KOPT-K1 (cell line): ENCODE results near the gene RIN3.

ENCODE experiments used
- H3K27ac ChIP-seq: fragments of 200-600 bp; sonication (generic); 2 replicates; pipeline ENCODE4 v1.5.1; 2016; ENCODE audit warnings: antibody characterized with exemption, mild to moderate bottlenecking, low read depth, low read length; ENCODE audit not compliant: poor library complexity, severe bottlenecking
- H3K36me3 ChIP-seq: fragments of 200-600 bp; sonication (generic); 2 replicates; pipeline ENCODE4 v1.5.1; 2017; ENCODE audit warnings: antibody characterized with exemption, mild to moderate bottlenecking, low read length, moderate library complexity; ENCODE audit not compliant: insufficient read depth
- H3K9me3 ChIP-seq: fragments of 200-600 bp; sonication (generic); 2 replicates; pipeline ENCODE4 v1.5.1; 2017; ENCODE audit warnings: antibody characterized with exemption, low read length, mild to moderate bottlenecking; ENCODE audit not compliant: insufficient read depth, poor library complexity, severe bottlenecking

The RIN3 gene

DNA sequence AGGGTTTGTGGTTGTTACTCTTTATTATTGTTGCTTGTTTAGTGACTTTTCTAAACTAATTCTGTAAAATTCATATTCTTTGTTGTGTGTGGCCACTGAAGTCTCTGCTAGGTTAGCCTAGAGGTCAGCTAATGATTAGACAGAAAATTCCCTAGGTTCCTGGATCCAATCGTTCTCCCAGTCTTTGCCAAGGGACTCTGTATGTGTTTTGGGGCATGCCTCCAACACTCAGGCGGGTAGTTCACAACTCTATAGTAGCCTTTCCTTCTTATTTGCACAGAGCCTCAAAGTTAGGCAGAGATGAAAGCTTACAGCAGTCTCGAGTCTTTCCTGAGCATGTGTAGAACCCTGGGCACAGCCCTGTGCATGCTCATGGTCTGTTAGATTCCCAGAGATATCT lies 32.7 kb upstream of the RIN3 start:
- peaks cover 4% of the 10 kb centered on the region for H3K9me3 ChIP-seq
- no peaks in the 10 kb centered on the region for H3K36me3 ChIP-seq
- H3K27ac ChIP-seq, result no peak overlapping the region

DNA sequence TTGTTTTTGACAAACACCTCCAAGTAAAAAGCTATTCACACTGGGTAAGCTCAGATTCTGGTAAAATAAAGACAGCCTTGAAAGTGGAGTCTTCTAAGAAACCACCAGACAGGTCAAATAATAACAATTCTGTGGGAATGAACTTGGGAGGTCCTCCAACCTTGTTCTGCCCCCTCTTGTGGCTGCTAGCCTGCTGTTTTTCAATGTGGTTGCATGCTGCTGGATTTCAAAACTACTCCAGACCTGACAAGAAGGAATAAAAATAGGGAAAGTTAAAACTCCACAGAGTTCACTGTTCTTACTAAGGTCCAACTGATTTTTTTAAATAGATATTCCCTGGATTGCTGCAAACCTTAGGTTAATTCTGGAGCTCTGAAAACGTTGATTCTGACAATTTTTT lies 32.2 kb upstream of the RIN3 start:
- Histone ChIP-seq H3K36me3 (no peaks in the 10 kb centered on the region), H3K9me3 (peaks cover 4% of the 10 kb centered on the region), H3K27ac (no peak overlapping the region)

DNA sequence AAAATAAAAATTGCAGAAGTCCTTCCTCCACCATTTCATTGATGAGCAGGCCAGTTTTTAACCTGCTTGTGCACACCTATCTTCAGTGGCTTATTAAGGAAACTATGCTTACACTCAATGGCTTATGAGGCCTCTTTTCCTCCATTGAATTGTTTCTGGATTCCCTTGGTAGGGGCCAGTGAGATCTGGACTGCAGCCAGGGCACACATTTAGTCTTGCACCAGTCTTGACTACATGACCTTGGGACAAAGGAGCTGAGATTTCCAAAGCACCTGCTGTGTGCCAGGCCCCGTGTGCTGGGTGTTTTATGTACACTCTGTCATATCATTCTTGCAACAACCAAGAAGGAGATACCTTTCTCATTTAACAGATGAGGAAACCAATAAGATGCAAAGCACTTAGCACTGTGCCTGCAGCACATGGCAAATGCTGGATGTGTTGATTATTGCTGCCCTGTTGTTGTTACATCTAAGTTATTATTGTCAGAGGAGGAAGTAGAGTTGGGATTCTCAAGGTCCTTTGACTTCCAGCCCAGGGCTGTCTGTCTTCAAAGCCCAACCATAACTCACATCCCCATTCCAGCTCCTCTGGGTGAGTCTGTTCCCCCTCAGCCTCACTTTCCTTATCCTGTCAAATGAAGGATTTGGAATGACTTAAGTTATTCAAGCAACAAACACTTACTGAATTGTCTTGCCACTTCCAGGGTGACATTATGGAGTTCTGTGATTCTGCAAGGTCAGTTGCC lies 31.6 kb upstream of the RIN3 start:
- Histone ChIP-seq H3K36me3 (no peaks in the 10 kb centered on the region), H3K9me3 (peaks cover 4% of the 10 kb centered on the region), H3K27ac (no peak overlapping the region)

DNA sequence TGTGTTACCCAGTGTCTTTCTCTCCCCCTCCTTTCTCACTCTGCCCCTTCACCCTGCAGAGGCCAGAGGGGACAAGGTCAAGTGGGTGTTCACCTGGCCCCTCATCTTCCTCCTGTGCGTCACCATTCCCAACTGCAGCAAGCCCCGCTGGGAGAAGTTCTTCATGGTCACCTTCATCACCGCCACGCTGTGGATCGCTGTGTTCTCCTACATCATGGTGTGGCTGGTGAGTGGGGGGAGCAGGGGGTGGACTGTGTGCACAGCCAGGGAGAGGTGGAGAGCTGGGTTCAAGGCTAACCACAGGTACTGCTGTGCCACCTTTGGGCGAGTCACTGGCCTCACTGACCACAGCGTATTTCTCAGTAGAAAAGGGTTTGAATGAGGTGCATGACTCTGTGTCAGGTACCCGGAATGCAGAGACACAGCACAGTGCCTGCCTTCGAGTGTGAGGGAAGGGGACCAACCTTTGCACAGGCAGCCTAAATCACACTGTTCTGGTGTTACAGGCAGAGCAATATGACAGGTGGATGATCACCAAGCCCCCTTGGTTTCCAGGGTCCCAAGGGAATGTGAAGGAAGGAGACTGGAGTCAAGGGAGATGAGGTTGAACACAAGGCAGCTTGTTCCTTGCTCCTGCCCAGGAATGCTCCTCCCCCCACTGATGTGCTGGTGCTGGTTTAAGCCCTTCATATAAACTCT lies 30.8 kb upstream of the RIN3 start:
- Histone ChIP-seq H3K27ac (no peak overlapping the region), H3K36me3 (no peaks in the 10 kb centered on the region), H3K9me3 (peaks cover 4% of the 10 kb centered on the region)

DNA sequence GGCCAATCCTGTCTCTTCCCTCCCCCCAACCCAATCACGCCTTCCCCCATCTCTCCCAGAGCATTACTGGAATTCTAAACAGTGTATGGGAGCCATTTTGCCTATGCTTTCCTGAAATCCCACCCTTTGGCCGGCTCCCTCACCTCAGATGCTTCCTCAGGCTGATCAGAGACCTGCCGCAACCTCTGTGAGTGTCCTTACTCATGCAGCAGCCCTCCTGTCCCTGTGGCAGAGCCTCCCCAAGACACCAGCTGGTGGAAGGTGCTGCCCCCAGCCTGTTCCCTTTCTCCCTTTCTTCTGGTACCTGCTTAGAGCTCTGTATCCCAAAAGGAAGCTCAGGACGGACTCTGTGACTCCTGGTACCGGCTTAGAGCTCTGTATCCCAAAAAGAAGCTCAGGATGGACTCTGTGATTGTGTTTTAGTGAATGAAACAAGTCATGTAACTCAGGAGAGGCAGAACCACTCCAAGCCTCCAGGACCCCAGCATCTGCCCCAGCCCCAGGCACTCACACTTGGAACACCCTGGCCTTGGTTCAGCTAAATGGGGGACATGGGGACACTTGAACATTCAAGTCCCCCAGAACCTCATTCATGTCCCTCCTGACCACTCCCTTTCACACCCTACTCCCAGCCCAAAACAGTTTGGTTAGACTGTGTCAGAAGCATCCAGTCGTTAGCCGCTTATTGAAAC lies 29.3 kb upstream of the RIN3 start:
- Histone ChIP-seq H3K36me3 (no peaks in the 10 kb centered on the region), H3K27ac (no peak overlapping the region)

DNA sequence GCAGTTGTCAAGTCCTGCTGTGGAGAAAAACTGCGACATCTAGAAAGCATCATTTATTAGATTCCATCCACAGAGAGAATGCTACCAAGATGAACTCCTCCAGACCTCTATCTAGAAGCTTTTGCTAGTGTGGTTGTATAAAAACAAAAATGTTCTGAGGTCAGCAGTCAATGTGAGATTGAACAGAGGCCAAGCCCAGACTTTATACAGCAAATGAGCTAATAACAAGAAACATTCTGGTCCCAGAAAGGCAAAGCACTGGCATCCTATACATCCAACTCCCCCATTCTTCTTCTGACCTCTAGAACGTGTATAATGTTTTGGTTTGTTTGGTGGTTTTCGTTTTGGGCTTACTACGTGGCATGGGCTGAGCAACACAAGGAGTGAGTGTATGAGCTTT lies 26.7 kb upstream of the RIN3 start:
- H3K9me3 ChIP-seq, result no peaks in the 10 kb centered on the region
- H3K27ac ChIP-seq, result no peak overlapping the region
- no peaks in the 10 kb centered on the region for H3K36me3 ChIP-seq

More for the DNA sequence above, 29.3 kb upstream of the RIN3 start:
- no peaks in the 10 kb centered on the region for H3K9me3 ChIP-seq

DNA sequence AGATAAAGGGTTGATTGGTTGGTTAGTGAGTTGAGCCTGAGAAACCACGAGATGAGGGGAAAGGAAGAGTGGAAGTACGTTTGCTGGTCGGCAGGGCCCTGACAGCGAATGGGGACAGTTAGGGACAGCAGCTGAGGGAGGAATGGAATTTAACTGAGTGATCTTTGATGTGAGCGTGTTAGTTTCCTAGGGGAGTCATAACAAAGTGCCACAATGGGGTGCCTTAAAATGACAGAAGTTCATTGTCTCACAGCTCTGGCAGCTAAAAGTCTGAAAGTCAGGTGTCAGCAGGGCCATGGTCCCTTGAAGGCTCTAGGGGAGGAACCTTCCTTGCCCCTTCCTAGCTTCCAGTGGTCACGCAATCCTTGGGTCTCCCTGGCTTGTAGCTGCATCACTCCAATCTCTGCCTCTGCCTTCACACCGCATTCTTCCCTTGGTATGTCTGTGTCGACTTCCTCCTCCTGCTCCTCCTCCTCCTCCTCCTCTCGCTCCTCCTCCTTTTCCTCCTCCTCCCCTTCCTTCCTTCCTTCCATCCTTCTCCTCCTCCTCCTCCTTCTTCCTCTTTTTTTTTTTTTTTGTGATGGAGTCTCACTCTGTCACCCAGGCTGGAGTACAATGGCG lies 26.0 kb upstream of the RIN3 start:
- no peaks in the 10 kb centered on the region for H3K9me3 ChIP-seq
- H3K36me3 ChIP-seq, result no peaks in the 10 kb centered on the region
- no peak overlapping the region for H3K27ac ChIP-seq

DNA sequence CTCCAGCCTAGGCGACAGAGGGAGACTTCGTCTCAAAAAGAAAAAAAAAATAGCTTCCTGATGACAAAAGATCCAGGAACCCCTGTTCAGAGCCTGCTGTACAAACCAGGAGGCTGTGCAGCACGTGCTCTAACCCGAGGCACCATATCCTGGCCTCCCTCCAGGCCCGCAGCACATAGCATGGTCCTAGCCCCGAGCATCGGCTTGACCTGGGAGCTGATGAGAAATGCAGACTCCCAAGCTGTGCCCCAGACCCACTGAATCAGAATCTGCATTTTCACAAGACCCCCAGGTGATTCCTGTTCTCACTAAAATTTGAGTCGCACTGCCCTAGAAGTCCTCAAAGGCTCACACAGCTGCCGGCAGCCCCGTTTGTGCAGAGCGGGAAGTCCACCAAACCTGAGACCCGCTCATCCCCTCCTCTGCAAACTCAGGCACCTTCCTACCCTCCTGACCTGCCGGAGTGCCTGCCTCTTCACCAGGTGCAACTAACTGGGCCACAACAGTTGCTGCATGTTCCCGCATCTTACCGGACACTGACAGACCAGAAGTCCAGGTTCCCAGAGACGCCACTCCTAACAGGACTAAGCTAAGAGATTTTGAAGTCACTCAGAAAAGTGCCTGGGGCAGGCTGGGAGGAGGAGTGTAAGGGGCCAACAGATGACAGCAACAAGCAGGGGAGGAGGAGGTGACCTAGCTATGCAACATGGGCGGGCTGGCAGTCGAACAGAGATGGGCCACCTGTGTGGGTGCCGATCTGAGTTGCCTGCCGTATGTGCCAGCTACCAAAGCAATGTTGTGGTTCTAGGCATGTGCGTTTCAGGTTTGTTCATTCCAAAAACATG lies 24.0 kb upstream of the RIN3 start:
- no peaks in the 10 kb centered on the region for H3K36me3 ChIP-seq
- no peaks in the 10 kb centered on the region for H3K9me3 ChIP-seq
- no peak overlapping the region for H3K27ac ChIP-seq

DNA sequence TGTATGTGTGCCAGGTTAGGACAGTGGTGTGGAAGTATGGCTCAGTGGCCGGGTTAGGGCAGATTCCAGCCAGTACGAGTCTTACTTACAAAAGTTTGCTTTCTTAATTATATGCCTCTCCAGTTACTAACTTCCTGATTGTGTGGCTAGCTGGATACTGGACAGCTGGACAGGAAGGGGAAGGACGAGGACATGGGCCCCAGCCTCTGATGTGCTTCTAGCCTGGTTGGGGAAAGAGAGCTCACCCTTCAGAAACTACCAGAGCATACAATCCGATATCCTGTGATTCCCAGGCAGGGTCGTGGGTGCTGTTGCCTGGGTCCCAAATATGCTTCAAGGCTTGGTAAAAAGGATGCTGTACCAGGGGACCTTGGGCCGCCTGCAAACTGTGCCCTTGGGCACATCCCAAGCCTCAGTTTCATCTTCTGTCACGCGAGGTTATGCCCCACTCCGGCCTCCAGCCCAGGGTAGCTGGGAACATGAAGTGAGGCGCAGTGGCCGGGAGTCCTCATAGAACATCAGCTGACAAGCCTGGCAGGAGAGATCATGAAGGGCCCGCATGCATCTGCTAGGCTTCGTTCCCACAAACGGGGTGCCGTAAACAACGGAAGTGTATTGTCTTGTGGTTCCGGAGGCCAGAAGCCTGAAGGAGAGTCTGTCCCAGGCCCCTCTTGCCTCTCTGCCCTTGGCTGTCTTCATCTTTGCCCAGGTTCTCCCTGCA lies 23.2 kb upstream of the RIN3 start:
- Histone ChIP-seq H3K27ac (no peak overlapping the region), H3K9me3 (no peaks in the 10 kb centered on the region), H3K36me3 (no peaks in the 10 kb centered on the region)

DNA sequence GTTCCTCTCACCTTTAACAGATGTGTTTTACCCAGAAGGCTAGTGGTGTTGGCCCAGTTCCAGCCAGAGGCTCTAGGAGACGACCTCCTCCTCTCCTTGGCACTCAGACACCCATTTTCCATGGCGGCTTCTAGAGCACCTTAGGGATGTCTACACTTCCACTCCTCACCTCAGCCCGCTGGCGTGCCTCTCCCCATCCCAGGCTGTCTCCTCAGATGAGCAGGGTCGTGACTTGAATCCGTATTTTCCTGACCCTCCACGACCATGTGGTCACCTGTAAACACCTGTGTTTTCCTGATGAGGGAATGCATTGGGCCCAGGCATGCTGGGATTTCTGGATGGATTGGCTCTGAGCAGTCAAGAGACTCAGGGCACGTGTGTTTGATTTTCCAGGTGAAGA lies 21.8 kb upstream of the RIN3 start:
- Histone ChIP-seq H3K36me3 (no peaks in the 10 kb centered on the region), H3K27ac (no peak overlapping the region), H3K9me3 (no peaks in the 10 kb centered on the region)

DNA sequence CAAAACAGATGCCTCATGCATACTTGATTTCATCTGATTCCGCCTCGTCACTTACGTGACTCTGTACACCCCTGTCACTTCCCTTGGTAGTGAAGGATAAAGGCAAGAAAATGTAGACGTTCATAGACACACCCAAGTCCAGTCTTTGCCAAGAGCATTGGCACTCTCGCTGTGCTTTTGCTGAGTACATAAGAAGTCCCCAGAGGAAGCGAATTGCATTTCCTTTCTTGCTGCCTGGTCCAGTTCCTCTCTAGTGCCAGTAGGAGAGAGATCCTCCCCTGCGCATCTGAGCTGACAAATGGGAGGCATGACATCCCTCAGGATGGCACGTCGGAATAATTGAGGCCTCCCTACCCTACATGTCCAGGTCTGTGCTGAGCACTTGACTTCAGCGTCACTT lies 21.3 kb upstream of the RIN3 start:
- Histone ChIP-seq H3K27ac (no peak overlapping the region), H3K9me3 (no peaks in the 10 kb centered on the region), H3K36me3 (no peaks in the 10 kb centered on the region)

DNA sequence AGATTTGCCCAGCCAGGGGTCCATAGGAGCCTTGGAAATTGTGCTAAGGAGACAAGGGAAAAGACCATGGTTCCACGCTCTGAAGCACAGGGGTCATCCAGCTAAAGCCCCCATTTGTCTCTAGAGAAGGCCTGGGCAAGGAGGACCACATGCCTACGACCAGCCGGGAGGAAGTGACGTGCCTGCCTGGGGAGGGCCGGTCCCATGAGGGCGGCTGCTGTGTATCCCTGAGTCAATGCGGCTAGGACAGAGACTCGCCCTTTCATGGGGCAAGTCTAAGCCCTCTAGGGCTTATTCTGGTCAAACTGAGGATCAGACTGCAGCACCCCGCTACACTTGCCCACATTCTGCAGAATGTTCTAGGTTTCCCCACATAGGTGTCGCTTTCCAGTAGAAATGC lies 20.6 kb upstream of the RIN3 start:
- no peak overlapping the region for H3K27ac ChIP-seq
- H3K36me3 ChIP-seq, result no peaks in the 10 kb centered on the region
- H3K9me3 ChIP-seq, result no peaks in the 10 kb centered on the region

DNA sequence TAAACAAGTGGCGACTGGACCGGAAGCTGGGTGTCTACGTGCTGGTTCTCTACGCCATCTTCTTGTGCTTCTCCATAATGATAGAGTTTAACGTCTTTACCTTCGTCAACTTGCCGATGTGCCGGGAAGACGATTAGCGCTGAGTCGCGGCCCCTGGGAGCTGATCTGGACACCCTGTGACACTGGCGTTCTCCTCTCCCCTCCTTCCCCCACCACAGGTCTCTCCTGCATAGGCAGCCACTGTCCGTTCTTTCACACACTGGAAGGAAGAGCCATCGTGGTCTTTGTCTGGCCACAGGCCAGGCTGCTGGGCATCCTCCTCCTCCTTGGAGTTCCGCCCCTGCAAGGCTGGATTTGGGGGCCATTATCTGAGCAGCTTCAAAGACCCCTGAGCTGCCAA lies 20.1 kb upstream of the RIN3 start:
- Histone ChIP-seq H3K27ac (no peak overlapping the region), H3K9me3 (no peaks in the 10 kb centered on the region), H3K36me3 (no peaks in the 10 kb centered on the region)

DNA sequence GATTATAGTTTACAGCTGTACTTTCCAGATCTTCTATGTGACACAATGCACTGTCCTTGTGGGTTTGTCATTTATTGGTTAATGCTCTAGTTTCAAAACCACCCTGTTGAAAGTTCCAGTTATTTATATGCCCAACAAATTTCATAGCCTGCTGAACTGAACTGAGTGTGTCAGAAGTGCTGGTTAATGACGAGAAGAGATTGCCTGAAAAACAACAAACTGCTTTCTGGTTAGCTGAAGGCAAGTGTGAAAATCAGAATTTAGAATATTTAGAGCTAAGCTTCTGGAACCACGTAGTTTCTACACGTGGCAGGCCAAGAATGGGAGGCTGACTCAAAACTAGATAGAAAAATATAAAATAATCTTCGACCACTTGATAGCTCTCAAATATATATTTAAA lies 19.1 kb upstream of the RIN3 start:
- Histone ChIP-seq H3K36me3 (no peaks in the 10 kb centered on the region), H3K9me3 (no peaks in the 10 kb centered on the region), H3K27ac (no peak overlapping the region)
